HepG2 (cell line): ENCODE data around the gene GOLGA3. TPM values are rescaled to one million over a fixed set of nuclear protein-coding genes. Genes with fewer than 3 reads are reported as not detected.

ENCODE experiments used
- ATAC-seq: fragments of 200-7000 bp; cut with Tn5 transposase; 3 replicates; pipeline ENCODE4 v1.9.1; 2020; ENCODE audit warnings: mild to moderate bottlenecking, moderate library complexity
- BruUV-seq: library from RNA; stranded (reverse); fragments of 400-500 nt; replicated peaks from 2 replicates; lab custom pipeline; 2021; lab: Mats Ljungman, UMichigan
- CTCF ChIA-PET: fragments of 300-600 bp; formaldehyde crosslinking; extraction: SDS; loops from one replicate; lab custom pipeline; 2021; ENCODE audit warnings: low total read pairs, inconsistent platforms, low intra/inter-chr PET ratio; lab: Yijun Ruan, JAX
- POLR2A ChIA-PET: fragments of 350-600 bp; sonication (Branson Sonifier 250); formaldehyde crosslinking; loops from one replicate; lab custom pipeline; 2020; ENCODE audit warnings: antibody characterized with exemption, inconsistent platforms; lab: Yijun Ruan, JAX
- DNase-seq: peaks from one replicate; pipeline ENCODE4 v3.0.0-alpha.2; 2015; ENCODE audit warnings: low spot score
- FAIRE-seq: peaks from 3 replicates; lab custom pipeline; 2011; peaks lifted over from hg19 to GRCh38; lab: Jason Lieb, UNC
- H2AFZ ChIP-seq: one replicate; pipeline ENCODE4 v1.6.1; 2011; ENCODE audit warnings: low read length, inconsistent platforms
- H3K27ac ChIP-seq: fragments of 300-600 bp; 3 replicates; pipeline ENCODE4 v1.8.0; 2011; ENCODE audit warnings: mixed run types, mild to moderate bottlenecking, mixed read lengths, low read length, inconsistent platforms; ENCODE audit not compliant: insufficient read depth; ENCODE audit errors: extremely low read length
- H3K27me3 ChIP-seq, 2 experiments: fragments of 200-600 bp in 1 of 2; 2 replicates in 1 of 2; 3 replicates in 1 of 2; pipeline versions ENCODE4 v1.6.0 to v1.8.0; 2011; ENCODE audit warnings: low read length in 2 of 2, mild to moderate bottlenecking in 2 of 2, moderate library complexity in 2 of 2, inconsistent platforms in 1 of 2; ENCODE audit not compliant: insufficient read depth in 2 of 2, control insufficient read depth in 1 of 2
- H3K36me3 ChIP-seq, 2 experiments: fragments of 200-600 bp in 1 of 2; replicated peaks in 1 of 2; 2 replicates in 1 of 2; 3 replicates in 1 of 2; pipeline versions ENCODE4 v1.5.1 to v1.8.0; 2011; ENCODE audit warnings: low read length in 2 of 2, inconsistent platforms in 1 of 2; ENCODE audit not compliant: insufficient read depth in 2 of 2, control insufficient read depth in 1 of 2
- H3K4me1 ChIP-seq: 2 replicates; pipeline ENCODE4 v1.5.1; 2012; ENCODE audit warnings: low read length, inconsistent platforms; ENCODE audit not compliant: insufficient read depth
- H3K4me2 ChIP-seq: 2 replicates; pipeline ENCODE4 v1.6.0; 2011; ENCODE audit warnings: low read depth, low read length, inconsistent platforms
- H3K4me3 ChIP-seq, 3 experiments: fragments of 200-600 bp in 1 of 3; sonication (generic), shearing (Covaris generic) in 1 of 3; replicated peaks in 1 of 3; 2 replicates each; pipeline ENCODE4 v1.5.1; 2011 to 2016; ENCODE audit warnings: low read length in 3 of 3, inconsistent platforms in 2 of 3, low read depth in 2 of 3, mild to moderate bottlenecking in 2 of 3, control low read depth in 1 of 3, mixed read lengths in 1 of 3; ENCODE audit not compliant: insufficient read depth in 1 of 3
- H3K79me2 ChIP-seq: one replicate; pipeline ENCODE4 v1.6.1; 2011; ENCODE audit warnings: low read length, inconsistent platforms; ENCODE audit not compliant: insufficient read depth
- H3K9ac ChIP-seq: 2 replicates; pipeline ENCODE4 v1.6.0; 2011; ENCODE audit warnings: mild to moderate bottlenecking, low read depth, low read length, inconsistent platforms; ENCODE audit not compliant: insufficient read depth
- H3K9me3 ChIP-seq: 2 replicates; pipeline ENCODE4 v1.5.1; 2012; ENCODE audit warnings: mild to moderate bottlenecking, low read length
- H4K20me1 ChIP-seq: 2 replicates; pipeline ENCODE4 v1.6.0; 2011; ENCODE audit warnings: inconsistent platforms, mild to moderate bottlenecking, low read length, moderate library complexity; ENCODE audit not compliant: insufficient read depth
- AGO2 ChIP-seq: fragments of 200-400 bp; formaldehyde crosslinking; optimal IDR thresholded peaks from 2 replicates; pipeline ENCODE3; 2017; ENCODE audit warnings: mild to moderate bottlenecking, low read depth, low read length, moderate library complexity
- CBFB ChIP-seq: sonication (generic); formaldehyde crosslinking; IDR thresholded peaks from 2 replicates; pipeline ENCODE4 v1.4.0; 2020; ENCODE audit warnings: missing genetic modification reagents
- PAX8 ChIP-seq: sonication (generic); formaldehyde crosslinking; IDR thresholded peaks from 2 replicates; pipeline ENCODE4 v1.8.0; 2022; ENCODE audit warnings: mild to moderate bottlenecking, missing genetic modification reagents, borderline replicate concordance
- ZNF207 ChIP-seq: fragments of 450-650 bp; IDR thresholded peaks from 2 replicates; pipeline ENCODE4 v1.6.1; 2016; ENCODE audit warnings: antibody characterized with exemption, borderline replicate concordance
- ZNF777 ChIP-seq: sonication (generic); formaldehyde crosslinking; IDR thresholded peaks from 2 replicates; pipeline ENCODE4 v1.4.0; 2020; ENCODE audit warnings: missing genetic modification reagents
- ZNF878 ChIP-seq: sonication (generic); formaldehyde crosslinking; IDR thresholded peaks from 2 replicates; pipeline ENCODE4 v1.8.1; 2023; ENCODE audit warnings: mild to moderate bottlenecking, missing genetic modification reagents, moderate library complexity
- WGBS: methylation state at CpG from one replicate; pipeline ENCODE4 v1.1.6; 2017; ENCODE audit warnings: low lambda C conversion rate; 5-methylcytosine and 5-hydroxymethylcytosine counted together
- in situ Hi-C: cut with HindIII; loops from 2 replicates; pipeline ENCODE4 v1.10.0; 2017; ENCODE audit warnings: low pct_unique_long_range_greater_than_20kb; ENCODE audit not compliant: extremely low pct_ligation_motif_present
- intact Hi-C: fragments of 100-400 bp; cut with micrococcal nuclease; formaldehyde crosslinking; loops from one replicate; pipeline ENCODE4 v1.10.0; 2022; ENCODE audit not compliant: unreplicated experiment
- polyA plus RNA-seq, 8 experiments: library from polyadenylated mRNA; depleted of rRNA in 3 of 8; stranded (reverse) in 7 of 8; unstranded in 1 of 8; fragments of >200 nt; fragmentation: Illumina TruSeq in 4 of 8; extraction: Trizol in 4 of 8; gene quantifications; 2 replicates each; pipeline versions ENCODE4 v1.2.1 to v1.2.3, GENCODE V29; 2011 to 2016; ENCODE audit warnings: low read depth in 4 of 8, missing spikeins in 1 of 8, mixed read lengths in 1 of 8; ENCODE audit not compliant: insufficient read depth in 1 of 8
- total RNA-seq, 5 experiments: library from RNA; depleted of rRNA; stranded (reverse); fragments of >200 nt; fragmentation: Illumina TruSeq; extraction: Trizol; gene quantifications; 2 replicates each; pipeline ENCODE4 v1.2.3, GENCODE V29; 2016; ENCODE audit warnings: low read depth in 1 of 5

Gene GOLGA3
- total and polyA plus RNA-seq, 2 of the 13 experiments (the other 11 are each of a cell fraction or from before 2014, with no cell fraction given), result 22.0 to 43.0 TPM

DNA sequence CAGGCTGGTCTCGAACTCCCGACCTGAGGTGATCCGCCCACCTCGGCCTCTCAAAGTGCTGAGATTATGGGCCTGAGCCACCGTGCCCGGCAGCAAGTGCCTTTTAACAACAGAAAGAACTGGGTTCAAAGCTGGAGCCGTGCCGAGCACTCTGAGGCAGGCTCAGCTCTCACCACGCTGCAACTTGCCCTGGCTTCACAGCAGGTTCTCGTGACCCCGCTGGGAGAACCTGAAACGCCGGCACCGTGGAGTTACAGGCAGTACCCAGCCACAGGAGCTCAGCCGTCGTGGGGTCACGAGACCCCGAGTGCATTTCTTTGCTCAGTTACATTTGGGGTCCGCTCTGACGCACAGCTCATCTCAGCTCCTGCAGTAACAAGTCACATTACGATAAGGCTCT, 14.4 kb downstream of the GOLGA3 start:
- no peak overlapping the region for H3K4me3 ChIP-seq
- ChIA-PET CTCF (no interaction called here), POLR2A (no interaction called here)
- no TSS peak for BruUV-seq
- H4K20me1 ChIP-seq, result 0 out of 2 replicates have a peak, but pooled peaks cover 3% of the 10 kb centered on the region
- no peaks in the 10 kb centered on the region for H3K4me1 ChIP-seq
- 94% methylated on average over 13 of the region's 21 CpGs for WGBS
- no peak overlapping the region for H3K9ac ChIP-seq
- intact Hi-C loops, result no loop called here
- no peak overlapping the region for H3K4me2 ChIP-seq
- H3K27ac ChIP-seq, result no peak overlapping the region
- H3K9me3 ChIP-seq, result no peaks in the 10 kb centered on the region
- no peaks in the 10 kb centered on the region for H3K79me2 ChIP-seq
- H3K36me3 ChIP-seq, result peaks cover 25 to 59% of the 10 kb centered on the region in 2 experiments
- in situ Hi-C loops, result no loop called here
- TF ChIP-seq AGO2 (peak; percentile 62), ZNF777 (no peak)
- TF ChIP-seq, all 625 proteins: peak for 1
- ATAC-seq (no peak), DNase-seq (no peak), FAIRE-seq (no peak)
- H3K27me3 ChIP-seq, result no peaks in the 10 kb centered on the region
- H2AFZ ChIP-seq, result no peak overlapping the region

DNA sequence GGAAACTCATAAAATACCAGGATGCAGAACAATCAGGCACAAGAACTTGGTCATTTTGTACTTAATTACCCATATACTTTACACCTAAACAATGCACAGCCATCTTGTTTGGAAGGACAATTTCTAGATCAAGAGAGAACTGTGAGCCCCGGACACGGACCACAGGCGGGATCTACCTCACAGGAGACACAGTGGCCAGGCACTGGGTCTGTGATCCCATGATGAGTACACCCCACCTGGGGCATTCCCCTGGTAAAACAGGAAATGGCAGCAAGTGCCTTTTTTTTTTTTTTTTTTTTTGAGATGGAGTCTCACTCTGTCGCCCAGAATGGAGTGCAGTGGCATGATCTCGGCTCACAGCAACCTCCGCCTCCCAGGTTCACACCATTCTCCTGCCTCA, 15.2 kb downstream of the GOLGA3 start:
- H3K4me1 ChIP-seq, result no peaks in the 10 kb centered on the region
- no peak for FAIRE-seq
- TF ChIP-seq ZNF207, result no peak
- TF ChIP-seq ZNF878 (CRISPR knock-in tag), result no peak
- TF ChIP-seq CBFB (CRISPR knock-in tag), result no peak
- no peak for TF ChIP-seq PAX8 (CRISPR knock-in tag)
- TF ChIP-seq, all 625 proteins: peak for 0
- H3K4me2 ChIP-seq, result no peak overlapping the region
- no peaks in the 10 kb centered on the region for H3K79me2 ChIP-seq
- H3K9ac ChIP-seq, result no peak overlapping the region
- no peak for ATAC-seq
- H3K27me3 ChIP-seq, result no peaks in the 10 kb centered on the region
- H2AFZ ChIP-seq, result no peak overlapping the region
- H3K9me3 ChIP-seq, result no peaks in the 10 kb centered on the region
- no peak overlapping the region for H3K4me3 ChIP-seq
- BruUV-seq, result no TSS peak
- H3K36me3 ChIP-seq, result peaks cover 26 to 55% of the 10 kb centered on the region in 2 experiments
- CTCF ChIA-PET, result no interaction called here
- in situ Hi-C loops (no loop called here), intact Hi-C loops (no loop called here)
- H4K20me1 ChIP-seq, result 0 out of 2 replicates have a peak, but pooled peaks cover 3% of the 10 kb centered on the region
- POLR2A ChIA-PET, result no interaction called here
- no peak for DNase-seq
- no peak overlapping the region for H3K27ac ChIP-seq
- WGBS, result 96% methylated on average over 6 of the region's 6 CpGs
